ENCODE data around the gene LIPC. TPM values are rescaled to one million over a fixed set of nuclear protein-coding genes. Genes with fewer than 3 reads are reported as not detected.

The LIPC gene
- total RNA-seq, 2 donors from 2014 or later: 1.0 to 3.2 TPM

GRCh38 chr15:58469432-58470353 lies 37.9 kb downstream of the LIPC start:
- H3K9me3 ChIP-seq (ENCODE audit: control insufficient read depth, low read length, poor library complexity, severe bottlenecking): no peaks in the 10 kb centered on the region
- H3K27ac Mint-ChIP-seq: no peak overlapping the region
- H3K4me3 Mint-ChIP-seq: no peak overlapping the region
- H3K4me1 Mint-ChIP-seq: peaks cover 21% of the 10 kb centered on the region
- H3K36me3 Mint-ChIP-seq (ENCODE audit: low read depth): no peaks in the 10 kb centered on the region
- ATAC-seq: no peak
- no peaks in the 10 kb centered on the region for H3K27me3 Mint-ChIP-seq
- DNase-seq: no peak

GRCh38 chr15:58471348-58471747 lies 39.6 kb downstream of the LIPC start:
- Mint-ChIP-seq H3K4me1 (peaks cover 35% of the 10 kb centered on the region), H3K36me3 (ENCODE audit: low read depth) (no peaks in the 10 kb centered on the region)

GRCh38 chr15:58472221-58472620 lies 40.4 kb downstream of the LIPC start:
- no peaks in the 10 kb centered on the region for H3K27me3 Mint-ChIP-seq
- H3K9me3 ChIP-seq (ENCODE audit: control insufficient read depth, low read length, poor library complexity, severe bottlenecking): no peaks in the 10 kb centered on the region
- no peaks in the 10 kb centered on the region for H3K36me3 Mint-ChIP-seq (ENCODE audit: low read depth)
- peaks cover 36% of the 10 kb centered on the region for H3K4me1 Mint-ChIP-seq
- DNase-seq: no peak
- H3K4me3 Mint-ChIP-seq: no peak overlapping the region
- no peak for ATAC-seq
- H3K27ac Mint-ChIP-seq: no peak overlapping the region

More at GRCh38 chr15:58471348-58471747, 39.6 kb downstream of the LIPC start:
- no peak overlapping the region for H3K27ac Mint-ChIP-seq
- H3K9me3 ChIP-seq (ENCODE audit: control insufficient read depth, low read length, poor library complexity, severe bottlenecking): no peaks in the 10 kb centered on the region
- ATAC-seq (no peak), DNase-seq (no peak)
- no peaks in the 10 kb centered on the region for H3K27me3 Mint-ChIP-seq
- H3K4me3 Mint-ChIP-seq: no peak overlapping the region

GRCh38 chr15:58472821-58473581 lies 41.2 kb downstream of the LIPC start:
- H3K4me1 Mint-ChIP-seq: peaks cover 43% of the 10 kb centered on the region
- H3K4me3 Mint-ChIP-seq: peak overlapping the region; percentile 75
- no peaks in the 10 kb centered on the region for H3K9me3 ChIP-seq (ENCODE audit: control insufficient read depth, low read length, poor library complexity, severe bottlenecking)
- peak overlapping the region; percentile 90 for H3K27ac Mint-ChIP-seq
- no peaks in the 10 kb centered on the region for H3K27me3 Mint-ChIP-seq
- DNase-seq (no peak), ATAC-seq (peak; percentile 82)
- no peaks in the 10 kb centered on the region for H3K36me3 Mint-ChIP-seq (ENCODE audit: low read depth)

- Mint-ChIP-seq H3K27me3 (no peaks in the 10 kb centered on the region), H3K36me3 (ENCODE audit: low read depth) (no peaks in the 10 kb centered on the region), H3K4me3 (peak overlapping the region; percentile 75), H3K27ac (peak overlapping the region; percentile 90), H3K4me1 (peaks cover 45% of the 10 kb centered on the region)
- no peak for DNase-seq
- ATAC-seq: peak; percentile 47
- no peaks in the 10 kb centered on the region for H3K9me3 ChIP-seq (ENCODE audit: control insufficient read depth, low read length, poor library complexity, severe bottlenecking)
These were observed 41.9 kb downstream of the LIPC start for GRCh38 chr15:58473724-58474123.

GRCh38 chr15:58474741-58475323 lies 43.0 kb downstream of the LIPC start:
- H3K4me3 Mint-ChIP-seq: no peak overlapping the region
- no peaks in the 10 kb centered on the region for H3K36me3 Mint-ChIP-seq (ENCODE audit: low read depth)
- peak overlapping the region; percentile 90 for H3K27ac Mint-ChIP-seq
- H3K9me3 ChIP-seq (ENCODE audit: control insufficient read depth, low read length, poor library complexity, severe bottlenecking): no peaks in the 10 kb centered on the region
- peaks cover 42% of the 10 kb centered on the region for H3K4me1 Mint-ChIP-seq
- ATAC-seq (no peak), DNase-seq (no peak)
- no peaks in the 10 kb centered on the region for H3K27me3 Mint-ChIP-seq

- H3K27ac Mint-ChIP-seq: peak overlapping the region; percentile 90
- no peaks in the 10 kb centered on the region for H3K27me3 Mint-ChIP-seq
- H3K36me3 Mint-ChIP-seq (ENCODE audit: low read depth): no peaks in the 10 kb centered on the region
- H3K4me1 Mint-ChIP-seq: peaks cover 42% of the 10 kb centered on the region
- peak overlapping the region; percentile 1 for H3K4me3 Mint-ChIP-seq
- no peak for ATAC-seq
- no peak for DNase-seq
- H3K9me3 ChIP-seq (ENCODE audit: control insufficient read depth, low read length, poor library complexity, severe bottlenecking): no peaks in the 10 kb centered on the region
These were observed 44.1 kb downstream of the LIPC start for GRCh38 chr15:58475573-58476524.

- DNase-seq (no peak), ATAC-seq (no peak)
- H3K9me3 ChIP-seq (ENCODE audit: control insufficient read depth, low read length, poor library complexity, severe bottlenecking): no peaks in the 10 kb centered on the region
- no peaks in the 10 kb centered on the region for H3K27me3 Mint-ChIP-seq
- no peaks in the 10 kb centered on the region for H3K36me3 Mint-ChIP-seq (ENCODE audit: low read depth)
- peak overlapping the region; percentile 60 for H3K27ac Mint-ChIP-seq
- H3K4me1 Mint-ChIP-seq: peaks cover 42% of the 10 kb centered on the region
- no peak overlapping the region for H3K4me3 Mint-ChIP-seq
These were observed 44.9 kb downstream of the LIPC start for GRCh38 chr15:58476525-58477162.

GRCh38 chr15:58477170-58477569 lies 45.4 kb downstream of the LIPC start:
- H3K4me1 Mint-ChIP-seq: peaks cover 42% of the 10 kb centered on the region
- H3K4me3 Mint-ChIP-seq: no peak overlapping the region
- H3K36me3 Mint-ChIP-seq (ENCODE audit: low read depth): no peaks in the 10 kb centered on the region
- H3K27me3 Mint-ChIP-seq: no peaks in the 10 kb centered on the region
- no peaks in the 10 kb centered on the region for H3K9me3 ChIP-seq (ENCODE audit: control insufficient read depth, low read length, poor library complexity, severe bottlenecking)
- ATAC-seq (no peak), DNase-seq (no peak)
- H3K27ac Mint-ChIP-seq: peak overlapping the region; percentile 60

- Mint-ChIP-seq H3K4me3 (no peak overlapping the region), H3K4me1 (peaks cover 38% of the 10 kb centered on the region), H3K27ac (peak overlapping the region; percentile 60), H3K27me3 (no peaks in the 10 kb centered on the region), H3K36me3 (ENCODE audit: low read depth) (no peaks in the 10 kb centered on the region)
- H3K9me3 ChIP-seq (ENCODE audit: control insufficient read depth, low read length, poor library complexity, severe bottlenecking): no peaks in the 10 kb centered on the region
- DNase-seq (no peak), ATAC-seq (no peak)
These were observed 46.2 kb downstream of the LIPC start for GRCh38 chr15:58478035-58478434.

GRCh38 chr15:58478579-58478978 lies 46.8 kb downstream of the LIPC start:
- Mint-ChIP-seq H3K4me3 (no peak overlapping the region), H3K27me3 (no peaks in the 10 kb centered on the region), H3K36me3 (ENCODE audit: low read depth) (no peaks in the 10 kb centered on the region), H3K4me1 (peaks cover 34% of the 10 kb centered on the region), H3K27ac (no peak overlapping the region)
- DNase-seq (no peak), ATAC-seq (no peak)
- no peaks in the 10 kb centered on the region for H3K9me3 ChIP-seq (ENCODE audit: control insufficient read depth, low read length, poor library complexity, severe bottlenecking)

- no peaks in the 10 kb centered on the region for H3K9me3 ChIP-seq (ENCODE audit: control insufficient read depth, low read length, poor library complexity, severe bottlenecking)
- H3K4me1 Mint-ChIP-seq: peaks cover 32% of the 10 kb centered on the region
- no peak overlapping the region for H3K4me3 Mint-ChIP-seq
- peak overlapping the region; percentile 22 for H3K27ac Mint-ChIP-seq
- no peak for ATAC-seq
- no peaks in the 10 kb centered on the region for H3K27me3 Mint-ChIP-seq
- H3K36me3 Mint-ChIP-seq (ENCODE audit: low read depth): no peaks in the 10 kb centered on the region
- no peak for DNase-seq
These were observed 48.1 kb downstream of the LIPC start for GRCh38 chr15:58479941-58480340.
